GM12873 (cell line): ENCODE results near the gene TPSG1.

Source experiments
- CTCF ChIP-seq: IDR thresholded peaks from 2 replicates; pipeline ENCODE4 v1.5.1; 2012; ENCODE audit warnings: low read depth, mild to moderate bottlenecking, moderate library complexity, low read length, control low read depth; ENCODE audit not compliant: insufficient read depth; ENCODE audit errors: missing control alignments

The TPSG1 gene

GRCh38 chr16:1180549-1181403, 44.3 kb downstream of the TPSG1 start:
- TF ChIP-seq CTCF, result no peak

- no peak for TF ChIP-seq CTCF
Observed at GRCh38 chr16:1178295-1178910, 46.7 kb downstream of the TPSG1 start.

- TF ChIP-seq CTCF, result no peak
Observed at GRCh38 chr16:1177750-1178149, 47.3 kb downstream of the TPSG1 start.

GRCh38 chr16:1177053-1177452, 48.0 kb downstream of the TPSG1 start:
- no peak for TF ChIP-seq CTCF

- no peak for TF ChIP-seq CTCF
Observed at GRCh38 chr16:1176280-1176897, 48.7 kb downstream of the TPSG1 start.

GRCh38 chr16:1175566-1176279, 49.3 kb downstream of the TPSG1 start:
- no peak for TF ChIP-seq CTCF
